GM10266 (cell line): ENCODE measurements around the gene HRC.

Experiments
- DNase-seq: peaks from one replicate; pipeline ENCODE4 v3.0.0; 2012; ENCODE audit errors: extremely low spot score
- CTCF ChIP-seq: IDR thresholded peaks from 2 replicates; pipeline ENCODE4 v1.5.1; 2012; ENCODE audit warnings: mild to moderate bottlenecking, low read depth; ENCODE audit not compliant: control insufficient read depth, insufficient read depth; ENCODE audit errors: missing control alignments

Gene HRC

GRCh38 chr19:49155005-49155819 is at the start of gene HRC:
Gene HRC (minus strand): TSS chr19:49155396. CDS start chr19:49155237, 159 bp downstream.
- no peak for DNase-seq
- no peak for TF ChIP-seq CTCF

- DNase-seq: no peak
- TF ChIP-seq CTCF: no peak
These were observed 45.8 kb upstream of the HRC start for GRCh38 chr19:49201042-49201441.

- no peak for TF ChIP-seq CTCF
- DNase-seq: no peak
These were observed 45.2 kb upstream of the HRC start for GRCh38 chr19:49200238-49200862.

- no peak for TF ChIP-seq CTCF
- DNase-seq: no peak
These were observed 41.5 kb upstream of the HRC start for GRCh38 chr19:49196527-49197240.

GRCh38 chr19:49194408-49194807 is 39.2 kb upstream of the HRC start:
- no peak for TF ChIP-seq CTCF
- DNase-seq: no peak

GRCh38 chr19:49193822-49194394 is 38.7 kb upstream of the HRC start:
- TF ChIP-seq CTCF: no peak

More at GRCh38 chr19:49193822-49194394, 38.7 kb upstream of the HRC start:
- DNase-seq: no peak
